Measurements from ENCODE around the gene MAGT1.

DNA sequence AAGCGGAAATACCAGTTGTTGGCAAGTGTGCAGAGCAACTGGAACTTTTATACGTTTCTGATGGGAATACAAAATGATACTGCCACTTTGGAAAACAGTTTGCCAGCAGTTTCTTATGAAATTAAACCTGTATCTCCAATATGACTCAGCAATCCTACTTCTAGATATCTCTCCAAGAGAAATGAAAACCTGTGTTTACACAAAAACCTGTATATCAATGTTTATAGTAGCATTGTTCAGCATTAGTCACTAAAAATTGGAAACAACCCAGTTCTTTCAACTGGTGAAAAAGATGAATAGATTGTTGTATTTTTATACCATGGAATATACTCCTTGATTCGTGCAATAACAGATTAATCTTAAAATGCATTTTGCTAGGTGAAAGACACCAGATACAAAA is 42.1 kb upstream of the MAGT1 start:
- TF ChIP-seq POLR2AphosphoS5 (IDR thresholded peaks at IDR 0.05; ENCODE audit: borderline replicate concordance, low read depth, low read length) (no peak), EZH2 (IDR thresholded peaks at IDR 0.05) (no peak), FOXP2 (optimal IDR thresholded peaks at IDR 0.05; ENCODE audit: control extremely low read depth, extremely low read length, insufficient read depth) (no peak)

Data from SK-N-MC (cell line).